NCI-H1930 (cell line): Measurements from ENCODE around the gene ZNF143.
A peak's percentile ranks its signal among the peaks of the same experiment; 100 is the strongest.
"Not testable (repeated sequence)": the region's sequence is repeated elsewhere in the genome, so short reads cannot be mapped to it uniquely, and the experiment has no call there.

Source experiments
- DNase-seq, 2 experiments: peaks; one replicate each; lab custom pipeline; 2025; lab: John Stamatoyannopoulos, UW

Gene ZNF143

GRCh38 chr11:9460322-9461062 lies at the start of gene ZNF143:
TSS of gene ZNF143 (plus strand) at chr11:9461012. CDS start at chr11:9471309, 10,297 bp downstream.
- peak; percentile 100 for DNase-seq

- DNase-seq = no peak
These were observed 32.1 kb upstream of the ZNF143 start for GRCh38 chr11:9428706-9429105.

- no peak for DNase-seq
These were observed 22.2 kb upstream of the ZNF143 start for GRCh38 chr11:9438611-9439010.

GRCh38 chr11:9446230-9446629 lies 14.6 kb upstream of the ZNF143 start:
- DNase-seq = no peak

- no peak for DNase-seq
These were observed 12.0 kb upstream of the ZNF143 start for GRCh38 chr11:9448576-9449352.

- DNase-seq = not testable (repeated sequence)
These were observed 8.8 kb upstream of the ZNF143 start for GRCh38 chr11:9452023-9452422.

GRCh38 chr11:9455722-9456121 lies 5.1 kb upstream of the ZNF143 start:
- no peak for DNase-seq

- peak; percentile 51 to 56 for DNase-seq
These were observed 1.0 kb upstream of the ZNF143 start for GRCh38 chr11:9459667-9460321.

- peak; percentile 91 to 93 for DNase-seq
These were observed 399 bp downstream of the ZNF143 start for GRCh38 chr11:9461063-9461759.

GRCh38 chr11:9461760-9462134 lies 935 bp downstream of the ZNF143 start:
- DNase-seq = no peak

GRCh38 chr11:9462172-9462799 lies 1.5 kb downstream of the ZNF143 start:
- no peak for DNase-seq

GRCh38 chr11:9462806-9463537 lies 2.2 kb downstream of the ZNF143 start:
- DNase-seq = no peak

GRCh38 chr11:9470765-9471164 lies 10.0 kb downstream of the ZNF143 start:
- no peak for DNase-seq

- DNase-seq = no peak
These were observed 12.6 kb downstream of the ZNF143 start for GRCh38 chr11:9473408-9473807.

- DNase-seq = no peak
These were observed 19.1 kb downstream of the ZNF143 start for GRCh38 chr11:9479899-9480298.

GRCh38 chr11:9489080-9489765 lies 28.4 kb downstream of the ZNF143 start:
- no peak for DNase-seq

GRCh38 chr11:9490376-9490775 lies 29.6 kb downstream of the ZNF143 start:
- no peak for DNase-seq

GRCh38 chr11:9493492-9493891 lies 32.7 kb downstream of the ZNF143 start:
- no peak for DNase-seq

- no peak for DNase-seq
These were observed 33.5 kb downstream of the ZNF143 start for GRCh38 chr11:9494316-9494715.

- DNase-seq = no peak
These were observed 35.1 kb downstream of the ZNF143 start for GRCh38 chr11:9495803-9496514.
